IPS-NIHi7 (cell line): Measurements from ENCODE around the gene TMEM108.

Experiments used
- DNase-seq: peaks from one replicate; pipeline ENCODE4 v3.0.0; 2012; ENCODE audit warnings: mixed read lengths; ENCODE audit errors: extremely low spot score

The TMEM108 gene

GRCh38 chr3:133277813-133278212 is 239.6 kb downstream of the TMEM108 start:
- DNase-seq: no peak

GRCh38 chr3:133278260-133279043 is 240.3 kb downstream of the TMEM108 start:
- DNase-seq: no peak

- DNase-seq: no peak
Measured at GRCh38 chr3:133280586-133280985, 242.4 kb downstream of the TMEM108 start.

GRCh38 chr3:133282236-133282635 is 244.0 kb downstream of the TMEM108 start:
- no peak for DNase-seq

GRCh38 chr3:133283958-133284807 is 246.0 kb downstream of the TMEM108 start:
- DNase-seq: peak; percentile 58

GRCh38 chr3:133289322-133289721 is 251.1 kb downstream of the TMEM108 start:
- no peak for DNase-seq

GRCh38 chr3:133292296-133292695 is 254.1 kb downstream of the TMEM108 start:
- DNase-seq: no peak

GRCh38 chr3:133293397-133294110 is 255.4 kb downstream of the TMEM108 start:
- DNase-seq: no peak

- DNase-seq: no peak
Measured at GRCh38 chr3:133294253-133294652, 256.1 kb downstream of the TMEM108 start.

- peak; percentile 46 for DNase-seq
Measured at GRCh38 chr3:133295199-133295901, 257.2 kb downstream of the TMEM108 start.

- no peak for DNase-seq
Measured at GRCh38 chr3:133295944-133296917, 258.0 kb downstream of the TMEM108 start.

GRCh38 chr3:133296981-133297380 is 258.8 kb downstream of the TMEM108 start:
- no peak for DNase-seq

GRCh38 chr3:133300102-133300501 is 261.9 kb downstream of the TMEM108 start:
- DNase-seq: no peak

GRCh38 chr3:133301194-133301593 is 263.0 kb downstream of the TMEM108 start:
- DNase-seq: no peak

- DNase-seq: no peak
Measured at GRCh38 chr3:133301731-133302130, 263.5 kb downstream of the TMEM108 start.

- no peak for DNase-seq
Measured at GRCh38 chr3:133303430-133303829, 265.2 kb downstream of the TMEM108 start.

- no peak for DNase-seq
Measured at GRCh38 chr3:133317866-133318265, 279.7 kb downstream of the TMEM108 start.

- DNase-seq: peak; percentile 30
Measured at GRCh38 chr3:133328373-133328772, 290.2 kb downstream of the TMEM108 start.

GRCh38 chr3:133329626-133330025 is 291.4 kb downstream of the TMEM108 start:
- no peak for DNase-seq

- peak; percentile 65 for DNase-seq
Measured at GRCh38 chr3:133330065-133330464, 291.9 kb downstream of the TMEM108 start.
